ENCODE data around the gene NFIC.
A peak's percentile ranks its signal among the peaks of the same experiment; 100 is the strongest.
"Not testable (repeated sequence)": the region's sequence is repeated elsewhere in the genome, so short reads cannot be mapped to it uniquely, and the experiment has no call there.

NFIC gene

GRCh38 chr19:3334749-3335430, 31.5 kb upstream of the NFIC start:
- Histone ChIP-seq H2BK120ac (ENCODE audit: low read depth, low read length) (peak overlapping the region; percentile 98), H4K8ac (ENCODE audit: low read length) (peak overlapping the region; percentile 92), H3K4ac (ENCODE audit: low read depth in 1 of 2, low read length in 2 of 2) (peak overlapping the region; percentile 78 to 84), H3K18ac (ENCODE audit: low read depth in 1 of 2, low read length in 2 of 2) (peak overlapping the region; percentile 68 to 94), H3K9ac (ENCODE audit: low read length) (peak overlapping the region; percentile 76), H2BK15ac (ENCODE audit: low read depth, poor library complexity, severe bottlenecking) (peak overlapping the region; percentile 75), H3K4me1 (ENCODE audit: control insufficient read depth, insufficient read depth, low read depth, low read length) (peaks cover 28% of the 10 kb centered on the region), H4K91ac (ENCODE audit: low read length) (peak overlapping the region; percentile 99), H2BK12ac (ENCODE audit: low read length in 2 of 2) (peak overlapping the region; percentile 99 to 100), H3K14ac (ENCODE audit: low read length in 2 of 2) (peak overlapping the region in 1 of 2 experiments; percentile 1), H3K4me3 (ENCODE audit: insufficient read depth in 1 of 2, low read depth in 1 of 2, low read length in 2 of 2) (peak overlapping the region in 1 of 2 experiments; percentile 45)
- H3K27me3 ChIP-seq (ENCODE audit: control insufficient read depth in 1 of 2, insufficient read depth in 1 of 2, low read length in 2 of 2); H2BK5ac ChIP-seq (ENCODE audit: low read depth, low read length, poor library complexity, severe bottlenecking); DNase-seq; H2AK5ac ChIP-seq (ENCODE audit: low read length, severe bottlenecking); H3K27ac ChIP-seq (ENCODE audit: low read length, poor library complexity, severe bottlenecking); H3K4me2 ChIP-seq (ENCODE audit: low read length, poor library complexity, severe bottlenecking); H3K23ac ChIP-seq (ENCODE audit: low read length in 2 of 2); H3K36me3 ChIP-seq (ENCODE audit: control insufficient read depth in 1 of 2, insufficient read depth in 2 of 2, low read depth in 1 of 2, low read length in 2 of 2); H2AFZ ChIP-seq (ENCODE audit: low read depth, low read length); H3K79me1 ChIP-seq (replicated peaks; ENCODE audit: low read length, poor library complexity, severe bottlenecking); H3K9me3 ChIP-seq (ENCODE audit: control insufficient read depth, low read length): not testable (repeated sequence)
- 89% methylated on average over 7 of the region's 8 CpGs for WGBS

GRCh38 chr19:3335431-3336350, 30.7 kb upstream of the NFIC start:
- H3K27ac ChIP-seq (ENCODE audit: low read length, poor library complexity, severe bottlenecking) = peak overlapping the region; percentile 52
- peak overlapping the region in 1 of 2 experiments; percentile 82 for H3K14ac ChIP-seq (ENCODE audit: low read length in 2 of 2)
- peak overlapping the region; percentile 76 for H3K9ac ChIP-seq (ENCODE audit: low read length)
- peak overlapping the region; percentile 94 to 96 for H3K18ac ChIP-seq (ENCODE audit: low read depth in 1 of 2, low read length in 2 of 2)
- H4K91ac ChIP-seq (ENCODE audit: low read length) = peak overlapping the region; percentile 99
- peak overlapping the region; percentile 77 for H2BK15ac ChIP-seq (ENCODE audit: low read depth, poor library complexity, severe bottlenecking)
- peaks cover 28% of the 10 kb centered on the region for H3K4me1 ChIP-seq (ENCODE audit: control insufficient read depth, insufficient read depth, low read depth, low read length)
- peaks cover 5 to 6% of the 10 kb centered on the region in 2 experiments for H3K27me3 ChIP-seq (ENCODE audit: control insufficient read depth in 1 of 2, insufficient read depth in 1 of 2, low read length in 2 of 2)
- no peaks in the 10 kb centered on the region for H3K36me3 ChIP-seq (ENCODE audit: control insufficient read depth in 1 of 2, insufficient read depth in 2 of 2, low read depth in 1 of 2, low read length in 2 of 2)
- peak overlapping the region in 1 of 2 experiments; percentile 45 for H3K4me3 ChIP-seq (ENCODE audit: insufficient read depth in 1 of 2, low read depth in 1 of 2, low read length in 2 of 2)
- H2BK12ac ChIP-seq (ENCODE audit: low read length in 2 of 2) = peak overlapping the region; percentile 99 to 100
- H3K79me1 ChIP-seq (replicated peaks; ENCODE audit: low read length, poor library complexity, severe bottlenecking) = no peaks in the 10 kb centered on the region
- DNase-seq = peak; percentile 78
- 74% methylated on average over 15 of the region's 15 CpGs for WGBS
- peak overlapping the region; percentile 84 for H2AK5ac ChIP-seq (ENCODE audit: low read length, severe bottlenecking)
- peak overlapping the region; percentile 95 to 96 for H3K4ac ChIP-seq (ENCODE audit: low read depth in 1 of 2, low read length in 2 of 2)
- H3K23ac ChIP-seq (ENCODE audit: low read length in 2 of 2) = no peak overlapping the region
- H3K4me2 ChIP-seq (ENCODE audit: low read length, poor library complexity, severe bottlenecking) = no peak overlapping the region
- no peak overlapping the region for H2BK5ac ChIP-seq (ENCODE audit: low read depth, low read length, poor library complexity, severe bottlenecking)
- peak overlapping the region; percentile 98 for H2BK120ac ChIP-seq (ENCODE audit: low read depth, low read length)
- H4K8ac ChIP-seq (ENCODE audit: low read length) = peak overlapping the region; percentile 92
- H3K9me3 ChIP-seq (ENCODE audit: control insufficient read depth, low read length) = no peaks in the 10 kb centered on the region
- H2AFZ ChIP-seq (ENCODE audit: low read depth, low read length) = no peak overlapping the region

GRCh38 chr19:3336351-3336679, 30.1 kb upstream of the NFIC start:
- DNase-seq = no peak
- Histone ChIP-seq H3K4me3 (ENCODE audit: insufficient read depth in 1 of 2, low read depth in 1 of 2, low read length in 2 of 2) (peak overlapping the region in 1 of 2 experiments; percentile 45), H4K91ac (ENCODE audit: low read length) (peak overlapping the region; percentile 83)

More at GRCh38 chr19:3336351-3336679, 30.1 kb upstream of the NFIC start:
- Histone ChIP-seq H2BK12ac (ENCODE audit: low read length in 2 of 2) (peak overlapping the region; percentile 99 to 100), H4K8ac (ENCODE audit: low read length) (peak overlapping the region; percentile 92), H3K4me2 (ENCODE audit: low read length, poor library complexity, severe bottlenecking) (peak overlapping the region; percentile 6), H2BK120ac (ENCODE audit: low read depth, low read length) (peak overlapping the region; percentile 98), H3K79me1 (replicated peaks; ENCODE audit: low read length, poor library complexity, severe bottlenecking) (no peaks in the 10 kb centered on the region), H3K27me3 (ENCODE audit: control insufficient read depth in 1 of 2, insufficient read depth in 1 of 2, low read length in 2 of 2) (peaks cover 5 to 6% of the 10 kb centered on the region in 2 experiments), H3K18ac (ENCODE audit: low read depth in 1 of 2, low read length in 2 of 2) (peak overlapping the region; percentile 94 to 96), H3K36me3 (ENCODE audit: control insufficient read depth in 1 of 2, insufficient read depth in 2 of 2, low read depth in 1 of 2, low read length in 2 of 2) (no peaks in the 10 kb centered on the region), H3K14ac (ENCODE audit: low read length in 2 of 2) (peak overlapping the region in 1 of 2 experiments; percentile 57), H3K23ac (ENCODE audit: low read length in 2 of 2) (no peak overlapping the region), H3K4ac (ENCODE audit: low read depth in 1 of 2, low read length in 2 of 2) (peak overlapping the region; percentile 28 to 96), H3K27ac (ENCODE audit: low read length, poor library complexity, severe bottlenecking) (peak overlapping the region; percentile 52), H2BK15ac (ENCODE audit: low read depth, poor library complexity, severe bottlenecking) (peak overlapping the region; percentile 97), H3K4me1 (ENCODE audit: control insufficient read depth, insufficient read depth, low read depth, low read length) (peaks cover 28% of the 10 kb centered on the region), H2AFZ (ENCODE audit: low read depth, low read length) (peak overlapping the region; percentile 42), H2BK5ac (ENCODE audit: low read depth, low read length, poor library complexity, severe bottlenecking) (no peak overlapping the region), H3K9ac (ENCODE audit: low read length) (peak overlapping the region; percentile 76), H3K9me3 (ENCODE audit: control insufficient read depth, low read length) (no peaks in the 10 kb centered on the region), H2AK5ac (ENCODE audit: low read length, severe bottlenecking) (peak overlapping the region; percentile 31)
- WGBS = 86% methylated on average over 5 of the region's 5 CpGs

All from mesenchymal stem cell (in vitro differentiated cells and primary cell).